ENCODE measurements around the gene USP32. TPM values are rescaled to one million over a fixed set of nuclear protein-coding genes. Genes with fewer than 3 reads are reported as not detected.
A peak's percentile ranks its signal among the peaks of the same experiment; 100 is the strongest.

Gene USP32
- total RNA-seq, 6 experiments from 2014 or later: 24.8 to 44.2 (median 33.5) TPM

GRCh38 chr17:60167065-60167741 is 224.7 kb downstream of the USP32 start:
- H3K4me1 ChIP-seq: peaks cover 0 to 32% (median 0%) of the 10 kb centered on the region in 4 donors
- ATAC-seq (peak; percentile 60 to 69 (median 66)), DNase-seq (peak in 1 of 3 donors; percentile 51)
- no peak overlapping the region for H3K4me3 ChIP-seq
- intact Hi-C loops (cut with DNase I): no loop called here
- TF ChIP-seq CTCF (IDR thresholded peaks at IDR 0.05) (no peak), POLR2A (IDR thresholded peaks at IDR 0.05) (no peak)
- H3K27ac ChIP-seq: no peak overlapping the region
- H3K9me3 ChIP-seq: no peaks in the 10 kb centered on the region
- WGBS (ENCODE audit: insufficient coverage, low coverage, low lambda C conversion rate, missing lambda C conversion rate): 63% methylated on average over 11 of the region's 11 CpGs
- H3K27me3 ChIP-seq: no peaks in the 10 kb centered on the region
- no peaks in the 10 kb centered on the region for H3K36me3 ChIP-seq

- TF ChIP-seq CTCF (IDR thresholded peaks at IDR 0.05) (no peak), POLR2A (IDR thresholded peaks at IDR 0.05) (no peak)
- H3K36me3 ChIP-seq: no peaks in the 10 kb centered on the region
- no peaks in the 10 kb centered on the region for H3K27me3 ChIP-seq
- no peak for DNase-seq
- WGBS (ENCODE audit: insufficient coverage, low coverage, low lambda C conversion rate, missing lambda C conversion rate): 60% methylated on average over 4 of the region's 5 CpGs
- no peak overlapping the region for H3K27ac ChIP-seq
- ATAC-seq: no peak
- intact Hi-C loops (cut with DNase I): no loop called here
- no peaks in the 10 kb centered on the region for H3K9me3 ChIP-seq
- H3K4me3 ChIP-seq: no peak overlapping the region
- H3K4me1 ChIP-seq: peaks cover 0 to 20% (median 0%) of the 10 kb centered on the region in 4 donors
These were observed 226.0 kb downstream of the USP32 start for GRCh38 chr17:60165971-60166370.

GRCh38 chr17:60165223-60165622 is 226.7 kb downstream of the USP32 start:
- ATAC-seq: no peak
- intact Hi-C loops (cut with DNase I): no loop called here
- Histone ChIP-seq H3K27ac (no peak overlapping the region), H3K36me3 (no peaks in the 10 kb centered on the region), H3K4me1 (peaks cover 0 to 12% (median 0%) of the 10 kb centered on the region in 4 donors), H3K4me3 (no peak overlapping the region), H3K27me3 (no peaks in the 10 kb centered on the region), H3K9me3 (no peaks in the 10 kb centered on the region)
- DNase-seq: no peak
- TF ChIP-seq POLR2A (IDR thresholded peaks at IDR 0.05) (no peak), CTCF (IDR thresholded peaks at IDR 0.05) (no peak)
- WGBS (ENCODE audit: insufficient coverage, low coverage, low lambda C conversion rate, missing lambda C conversion rate): 70% methylated on average over 2 of the region's 5 CpGs

GRCh38 chr17:60164697-60165096 is 227.2 kb downstream of the USP32 start:
- TF ChIP-seq CTCF (IDR thresholded peaks at IDR 0.05) (no peak), POLR2A (IDR thresholded peaks at IDR 0.05) (no peak)
- no peaks in the 10 kb centered on the region for H3K36me3 ChIP-seq
- 33% methylated on average over 3 of the region's 5 CpGs for WGBS (ENCODE audit: insufficient coverage, low coverage, low lambda C conversion rate, missing lambda C conversion rate)
- ATAC-seq (no peak), DNase-seq (no peak)
- intact Hi-C loops (cut with DNase I): no loop called here
- no peak overlapping the region for H3K4me3 ChIP-seq
- no peaks in the 10 kb centered on the region for H3K9me3 ChIP-seq
- H3K4me1 ChIP-seq: peaks cover 0 to 9% (median 0%) of the 10 kb centered on the region in 4 donors
- no peak overlapping the region for H3K27ac ChIP-seq
- no peaks in the 10 kb centered on the region for H3K27me3 ChIP-seq

Data from right lobe of liver (tissue), 6 donors.